Measurements from ENCODE around the gene CARM1. TPM values are rescaled to one million over a fixed set of nuclear protein-coding genes. Genes with fewer than 3 reads are reported as not detected.
A peak's percentile ranks its signal among the peaks of the same experiment; 100 is the strongest.

The CARM1 gene
- total RNA-seq, 1 donor from 2014 or later: 37.1 TPM

DNA sequence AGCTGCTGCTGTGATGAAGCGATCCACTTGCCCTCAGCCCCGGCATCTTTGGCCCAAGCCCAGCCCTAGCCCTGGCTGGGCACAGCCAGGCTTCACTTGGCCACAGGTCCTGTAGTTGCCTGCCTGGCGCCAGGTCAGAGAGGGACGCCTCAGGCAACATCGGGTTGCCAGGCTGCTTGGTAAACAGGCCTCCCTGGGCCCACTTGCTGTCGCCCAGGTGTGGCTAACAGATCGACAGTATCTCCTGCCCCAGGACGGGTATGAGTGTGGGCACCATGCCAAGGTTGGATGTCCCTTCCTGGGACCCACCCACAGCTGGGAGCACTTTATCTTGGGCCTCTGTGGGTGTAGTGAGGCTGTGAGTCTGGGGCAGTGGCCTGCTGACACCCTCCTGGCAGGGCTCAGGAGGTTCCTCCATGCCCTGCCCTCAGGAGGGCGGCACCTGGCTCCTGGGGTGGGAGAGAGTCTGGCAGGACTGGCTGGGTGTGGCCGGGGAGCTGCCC is 27.8 kb downstream of the CARM1 start:
- peak; percentile 75 for DNase-seq (ENCODE audit: low read depth)

DNA sequence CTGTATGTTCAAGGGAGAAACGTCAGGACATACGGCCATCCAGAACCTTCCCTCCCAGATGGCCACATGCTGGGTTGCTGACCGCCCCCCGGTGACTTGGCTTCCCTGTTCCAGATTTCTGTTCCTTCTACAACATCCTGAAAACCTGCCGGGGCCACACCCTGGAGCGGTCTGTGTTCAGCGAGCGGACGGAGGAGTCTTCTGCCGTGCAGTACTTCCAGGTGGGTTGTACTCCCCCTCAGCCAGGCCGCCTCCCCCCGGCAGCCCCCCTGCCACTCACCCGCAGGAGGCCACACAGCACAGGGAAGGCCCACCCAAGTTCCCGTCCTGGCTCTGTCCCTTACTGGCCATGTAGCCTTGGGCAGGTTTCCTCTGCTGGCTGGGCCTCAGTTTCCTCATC is 36.6 kb downstream of the CARM1 start:
- no peak for DNase-seq (ENCODE audit: low read depth)

DNA sequence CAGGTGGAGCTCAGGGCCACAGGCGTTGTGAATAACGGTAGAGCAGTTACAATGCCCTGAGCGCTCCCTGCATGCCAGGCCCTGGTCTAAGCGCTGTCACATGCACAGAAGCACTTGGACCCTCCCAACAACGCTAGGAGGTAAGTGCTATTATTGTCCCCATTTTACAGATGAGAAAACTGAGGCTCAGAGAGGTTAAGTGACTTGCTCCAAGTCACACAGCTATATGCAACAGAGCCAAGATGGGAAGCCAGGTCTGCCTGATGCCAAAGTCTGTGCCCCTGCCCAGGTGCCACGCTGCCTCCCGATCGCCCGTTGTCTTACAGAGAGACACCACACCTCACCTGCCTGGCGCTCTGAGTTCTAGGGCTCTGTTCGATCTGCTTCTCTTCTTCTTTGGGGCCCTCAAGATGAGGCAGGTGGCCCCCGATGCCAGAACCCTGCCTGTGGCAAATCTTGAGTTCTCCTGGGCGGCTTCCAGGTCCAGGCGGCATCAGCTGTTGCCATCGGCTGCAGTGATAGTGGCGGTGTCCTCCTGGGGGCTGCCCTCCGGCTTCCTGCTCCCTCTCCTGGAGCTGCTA is 37.1 kb downstream of the CARM1 start:
- DNase-seq (ENCODE audit: low read depth): no peak

DNA sequence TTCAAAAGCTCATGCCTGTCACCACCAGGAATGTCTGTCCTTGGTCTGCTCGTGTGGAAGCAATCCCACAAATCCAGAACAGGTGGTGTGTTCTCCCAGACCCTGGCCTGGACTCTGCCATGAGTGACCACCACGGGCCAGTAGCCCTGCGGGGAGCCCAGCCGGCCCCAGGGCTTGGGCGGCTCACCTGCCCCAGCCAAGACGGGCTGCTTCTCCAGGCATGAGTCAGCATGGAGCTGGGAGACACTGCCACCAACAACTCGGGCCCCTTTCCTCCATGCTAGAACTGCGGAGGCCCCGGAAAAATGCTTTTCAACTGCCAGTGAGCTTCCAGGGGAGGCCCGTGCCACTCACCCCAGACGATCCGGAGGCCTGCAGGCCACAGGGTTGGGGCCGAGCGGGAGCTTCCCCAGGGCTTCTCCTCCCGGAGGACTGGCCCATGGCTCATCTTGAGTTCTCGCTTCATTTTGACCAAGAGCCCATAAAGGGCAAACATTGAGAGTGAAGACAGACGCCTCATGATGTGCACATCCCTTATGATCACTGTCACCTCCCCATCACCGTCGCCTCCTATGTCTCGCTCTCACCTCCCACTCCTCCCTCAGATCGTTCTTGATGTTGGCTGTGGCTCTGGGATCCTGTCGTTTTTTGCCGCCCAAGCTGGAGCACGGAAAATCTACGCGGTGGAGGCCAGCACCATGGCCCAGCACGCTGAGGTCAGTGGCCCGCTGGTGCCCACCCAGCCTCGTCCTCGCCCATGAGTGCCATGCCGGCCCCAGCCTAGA is 40.4 kb downstream of the CARM1 start:
- DNase-seq (ENCODE audit: low read depth): peak; percentile 97

DNA sequence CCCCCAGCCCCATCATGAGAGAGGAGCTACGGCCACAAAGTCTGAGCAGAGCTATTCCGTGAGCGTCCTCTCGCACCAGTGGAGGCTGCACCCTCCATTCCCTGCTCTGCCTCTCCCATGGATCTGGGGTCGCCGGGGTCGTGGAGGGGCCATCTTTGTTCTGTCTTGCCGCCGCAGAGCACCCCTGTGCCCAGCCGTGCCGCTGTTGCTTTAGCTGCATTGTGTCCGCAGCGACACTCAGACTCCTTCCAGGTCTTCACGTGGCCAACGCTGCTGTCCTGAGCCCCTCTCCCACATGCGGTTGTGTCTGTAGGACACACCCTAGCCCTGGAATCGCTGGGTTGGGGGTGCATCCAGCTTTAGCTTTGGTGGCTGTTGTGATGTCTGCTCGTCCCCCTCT is 41.3 kb downstream of the CARM1 start:
- no peak for DNase-seq (ENCODE audit: low read depth)

DNA sequence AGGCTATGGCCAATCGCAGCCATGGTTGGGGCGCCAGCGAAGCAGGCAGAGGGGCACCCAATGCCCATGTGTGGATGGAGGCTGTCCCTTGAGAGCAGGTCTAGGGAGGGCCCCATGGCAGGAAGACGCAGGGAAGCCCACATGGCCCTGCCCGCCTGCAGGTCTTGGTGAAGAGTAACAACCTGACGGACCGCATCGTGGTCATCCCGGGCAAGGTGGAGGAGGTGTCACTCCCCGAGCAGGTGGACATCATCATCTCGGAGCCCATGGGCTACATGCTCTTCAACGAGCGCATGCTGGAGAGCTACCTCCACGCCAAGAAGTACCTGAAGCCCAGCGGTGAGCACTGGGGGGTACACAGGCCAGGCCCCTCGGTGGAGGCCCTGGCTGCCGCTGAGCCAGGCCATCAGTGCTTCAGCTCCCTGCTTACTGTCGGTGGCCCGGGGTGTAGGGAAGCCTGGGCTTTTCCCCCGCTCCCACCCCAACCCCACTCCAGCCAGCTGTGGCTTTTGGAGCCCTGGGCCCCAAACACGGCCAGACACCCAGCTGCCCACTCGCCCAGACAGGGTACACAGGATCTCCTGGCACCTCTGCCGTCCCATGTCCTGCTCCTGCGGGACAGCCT is 42.5 kb downstream of the CARM1 start:
- no peak for DNase-seq (ENCODE audit: low read depth)

DNA sequence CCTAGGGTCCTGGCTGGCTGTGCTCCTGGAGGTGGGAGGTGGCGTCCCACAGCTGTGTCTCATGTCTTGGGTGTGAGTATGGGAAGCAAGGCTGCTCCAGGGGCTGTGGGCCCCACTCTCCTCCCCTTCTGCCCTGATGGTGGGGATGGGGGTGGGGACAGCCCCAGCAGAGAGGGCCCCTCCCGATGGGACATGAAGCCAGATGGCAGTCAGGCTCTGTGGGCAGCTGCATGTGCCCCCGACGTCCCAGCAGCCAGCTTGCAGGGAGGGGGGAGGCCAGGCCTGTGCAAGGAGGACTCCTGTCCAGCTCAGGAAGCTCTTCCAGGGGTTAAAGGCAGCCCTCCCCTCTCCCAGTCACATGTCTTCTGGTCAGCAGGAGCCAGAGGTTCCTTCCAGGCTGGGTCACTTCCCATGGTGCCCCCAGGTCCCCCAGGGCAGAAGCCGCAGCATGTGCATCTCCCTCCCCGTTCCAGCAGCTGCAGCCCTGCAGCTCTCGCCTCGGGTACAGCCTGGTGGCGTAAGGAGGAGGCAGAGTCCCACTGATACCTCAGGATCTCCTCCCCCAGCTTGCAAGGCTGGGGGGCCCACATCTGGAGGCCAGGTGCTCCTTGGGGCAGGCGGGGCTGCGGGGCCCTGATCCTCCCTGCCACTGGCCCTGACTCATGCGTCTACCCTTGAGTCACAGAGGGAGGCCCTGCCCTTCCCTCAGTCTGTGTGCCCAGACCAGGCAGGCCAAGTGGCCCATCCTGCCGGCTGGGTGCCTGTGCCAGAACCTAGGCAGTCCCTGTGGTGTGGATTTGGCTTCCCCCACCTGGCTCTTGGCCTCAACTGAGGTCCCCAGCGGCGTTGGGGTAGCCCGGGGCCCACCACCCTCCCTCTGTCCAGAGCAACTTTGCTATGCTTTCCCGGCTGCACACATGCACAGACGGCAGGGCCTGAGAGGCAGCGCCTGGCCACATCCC is 44.1 kb downstream of the CARM1 start:
- DNase-seq (ENCODE audit: low read depth): peak; percentile 87

DNA sequence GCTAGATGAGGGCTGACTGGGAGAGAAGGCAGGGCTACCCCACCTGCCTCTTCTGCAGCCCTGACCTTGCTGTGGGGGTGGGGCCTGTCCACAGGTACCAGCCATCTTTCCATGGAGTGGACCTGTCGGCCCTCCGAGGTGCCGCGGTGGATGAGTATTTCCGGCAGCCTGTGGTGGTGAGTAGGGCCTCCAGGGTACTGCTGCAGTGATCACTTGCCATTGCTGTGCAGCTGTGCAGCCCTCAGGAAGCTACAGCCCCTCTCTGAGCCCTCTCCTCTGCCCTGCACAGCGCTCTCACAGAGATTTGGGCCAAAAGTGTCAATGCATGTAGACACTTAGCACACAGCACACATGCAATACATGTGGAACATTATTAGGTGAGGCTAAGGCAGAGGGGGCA is 45.2 kb downstream of the CARM1 start:
- DNase-seq (ENCODE audit: low read depth): no peak

DNA sequence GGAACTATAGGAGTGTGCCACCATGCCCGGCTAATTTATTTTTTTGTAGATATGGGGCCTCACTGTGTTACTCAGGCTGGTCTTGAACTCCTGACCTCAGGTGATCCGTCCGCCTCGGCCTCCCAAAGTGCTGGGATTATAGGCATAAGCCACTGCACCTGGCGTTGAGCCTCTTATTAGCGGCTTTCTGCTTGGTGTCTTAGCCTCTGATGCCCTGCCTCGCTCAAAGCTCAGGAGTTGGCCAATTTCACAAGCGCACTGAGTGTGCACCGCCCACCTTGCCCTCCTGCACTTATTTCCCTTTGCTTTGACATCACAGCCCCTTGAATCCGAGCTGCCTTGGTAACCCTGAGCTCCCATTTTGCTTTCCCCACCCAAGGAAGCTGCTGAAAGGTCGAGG is 47.0 kb downstream of the CARM1 start:
- DNase-seq (ENCODE audit: low read depth): no peak

DNA sequence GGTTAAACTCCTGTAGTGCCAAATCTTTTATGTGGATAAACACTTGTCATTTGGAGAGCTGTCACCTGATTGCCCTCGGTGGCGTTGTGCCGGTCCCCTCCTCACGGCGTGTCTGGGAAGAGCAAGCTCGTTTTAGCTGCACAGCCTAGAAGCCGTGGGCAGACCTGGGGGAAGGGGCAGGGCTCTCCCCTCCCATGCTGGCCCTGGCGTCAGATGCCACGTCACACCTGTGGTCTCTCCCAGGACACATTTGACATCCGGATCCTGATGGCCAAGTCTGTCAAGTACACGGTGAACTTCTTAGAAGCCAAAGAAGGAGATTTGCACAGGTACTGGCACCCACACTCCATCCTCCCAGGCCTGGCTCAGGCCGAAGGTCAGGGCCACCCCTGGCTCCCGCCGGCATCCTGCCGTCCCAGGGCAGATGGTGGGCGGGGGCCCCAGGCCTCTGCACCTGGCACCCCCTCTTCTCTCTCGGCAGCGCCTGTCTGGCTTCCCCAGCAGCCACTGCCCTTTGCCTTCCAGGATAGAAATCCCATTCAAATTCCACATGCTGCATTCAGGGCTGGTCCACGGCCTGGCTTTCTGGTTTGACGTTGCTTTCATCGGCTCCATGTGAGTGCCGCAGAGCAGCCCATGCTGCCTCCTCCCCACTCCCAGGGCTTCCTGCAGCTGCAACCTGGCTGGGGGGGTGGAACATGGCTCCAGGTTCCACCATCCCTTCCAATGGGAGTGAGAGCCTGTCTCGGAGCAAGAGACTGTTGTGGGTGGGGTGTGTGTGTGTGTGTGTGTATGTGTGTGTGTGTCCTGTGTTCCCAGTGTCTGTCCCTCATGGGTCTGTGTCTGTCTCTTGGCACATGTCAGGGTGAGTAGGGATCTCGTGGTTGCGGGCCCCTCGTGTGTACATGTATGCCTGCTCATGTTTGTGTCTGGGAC is 48.3 kb downstream of the CARM1 start:
- no peak for DNase-seq (ENCODE audit: low read depth)

DNA sequence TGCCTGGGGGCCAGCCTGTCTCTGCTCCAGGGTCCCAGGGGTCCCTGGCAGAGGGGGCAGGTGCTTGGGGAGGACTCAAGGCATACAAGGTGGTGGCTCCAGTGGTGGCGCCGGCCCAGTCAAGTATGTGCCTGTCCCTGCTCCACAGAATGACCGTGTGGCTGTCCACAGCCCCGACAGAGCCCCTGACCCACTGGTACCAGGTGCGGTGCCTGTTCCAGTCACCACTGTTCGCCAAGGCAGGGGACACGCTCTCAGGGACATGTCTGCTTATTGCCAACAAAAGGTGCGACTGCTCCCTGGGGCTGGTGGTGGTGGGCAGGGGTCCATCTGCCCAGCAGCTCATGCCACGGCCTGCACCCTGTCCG is 48.9 kb downstream of the CARM1 start:
- no peak for DNase-seq (ENCODE audit: low read depth)

DNA sequence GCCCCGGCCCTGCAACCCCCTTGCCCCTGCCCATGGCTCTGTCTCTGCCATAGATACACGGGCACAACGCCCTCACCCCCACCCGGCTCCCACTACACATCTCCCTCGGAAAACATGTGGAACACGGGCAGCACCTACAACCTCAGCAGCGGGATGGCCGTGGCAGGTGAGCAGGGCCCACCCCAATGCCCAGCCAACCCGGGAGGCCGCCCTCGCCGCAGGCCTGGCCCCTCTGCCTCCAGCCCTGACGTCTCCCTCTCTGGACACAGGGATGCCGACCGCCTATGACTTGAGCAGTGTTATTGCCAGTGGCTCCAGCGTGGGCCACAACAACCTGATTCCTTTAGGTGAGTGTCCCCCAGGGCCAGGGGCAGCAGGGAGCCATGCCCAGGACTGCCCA is 49.4 kb downstream of the CARM1 start:
- DNase-seq (ENCODE audit: low read depth): no peak

DNA sequence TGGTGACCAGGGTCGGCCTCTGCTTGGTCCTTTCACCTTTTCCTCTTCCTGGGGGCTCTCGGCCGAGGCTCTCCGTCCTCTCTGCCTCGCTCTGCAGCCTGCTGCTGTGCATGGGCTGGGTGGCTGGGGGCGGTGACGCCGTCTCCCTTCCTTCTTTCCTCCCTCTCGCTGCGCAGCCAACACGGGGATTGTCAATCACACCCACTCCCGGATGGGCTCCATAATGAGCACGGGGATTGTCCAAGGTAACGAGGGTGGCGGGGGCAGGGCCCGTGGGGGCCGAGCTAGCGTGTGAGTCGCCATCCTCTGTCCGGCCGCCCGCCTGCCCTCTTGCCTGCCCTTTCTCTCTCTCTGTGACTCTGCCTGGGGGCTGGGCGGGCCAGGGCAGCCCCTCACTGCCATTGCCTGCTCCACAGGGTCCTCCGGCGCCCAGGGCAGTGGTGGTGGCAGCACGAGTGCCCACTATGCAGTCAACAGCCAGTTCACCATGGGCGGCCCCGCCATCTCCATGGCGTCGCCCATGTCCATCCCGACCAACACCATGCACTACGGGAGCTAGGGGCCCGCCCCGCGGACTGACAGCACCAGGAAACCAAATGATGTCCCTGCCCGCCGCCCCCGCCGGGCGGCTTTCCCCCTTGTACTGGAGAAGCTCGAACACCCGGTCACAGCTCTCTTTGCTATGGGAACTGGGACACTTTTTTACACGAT is 50.0 kb downstream of the CARM1 start:
- no peak for DNase-seq (ENCODE audit: low read depth)

DNA sequence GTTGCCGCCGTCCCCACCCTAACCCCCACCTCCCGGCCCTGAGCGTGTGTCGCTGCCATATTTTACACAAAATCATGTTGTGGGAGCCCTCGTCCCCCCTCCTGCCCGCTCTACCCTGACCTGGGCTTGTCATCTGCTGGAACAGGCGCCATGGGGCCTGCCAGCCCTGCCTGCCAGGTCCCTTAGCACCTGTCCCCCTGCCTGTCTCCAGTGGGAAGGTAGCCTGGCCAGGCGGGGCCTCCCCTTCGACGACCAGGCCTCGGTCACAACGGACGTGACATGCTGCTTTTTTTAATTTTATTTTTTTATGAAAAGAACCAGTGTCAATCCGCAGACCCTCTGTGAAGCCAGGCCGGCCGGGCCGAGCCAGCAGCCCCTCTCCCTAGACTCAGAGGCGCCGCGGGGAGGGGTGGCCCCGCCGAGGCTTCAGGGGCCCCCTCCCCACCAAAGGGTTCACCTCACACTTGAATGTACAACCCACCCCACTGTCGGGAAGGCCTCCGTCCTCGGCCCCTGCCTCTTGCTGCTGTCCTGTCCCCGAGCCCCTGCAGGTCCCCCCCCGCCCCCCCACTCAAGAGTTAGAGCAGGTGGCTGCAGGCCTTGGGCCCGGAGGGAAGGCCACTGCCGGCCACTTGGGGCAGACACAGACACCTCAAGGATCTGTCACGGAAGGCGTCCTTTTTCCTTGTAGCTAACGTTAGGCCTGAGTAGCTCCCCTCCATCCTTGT is 50.7 kb downstream of the CARM1 start:
- DNase-seq (ENCODE audit: low read depth): no peak

DNA sequence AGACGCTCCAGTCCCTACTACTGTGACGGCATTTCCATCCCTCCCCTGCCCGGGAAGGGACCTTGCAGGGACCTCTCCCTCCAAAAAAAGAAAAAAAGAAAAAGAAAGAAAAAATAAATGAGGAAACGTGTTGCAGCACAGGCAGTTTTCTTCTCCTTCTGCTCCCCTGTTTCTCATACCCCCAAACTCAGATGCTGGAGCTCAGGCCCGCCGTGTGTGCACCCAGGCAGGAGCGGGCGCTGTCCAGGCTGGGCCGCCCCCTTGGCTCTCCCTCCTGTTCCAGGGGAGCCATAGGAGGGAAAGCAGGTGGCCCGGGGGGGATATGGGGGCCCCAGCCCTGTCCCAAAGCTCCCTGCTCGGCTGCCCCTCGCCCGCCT is 51.3 kb downstream of the CARM1 start:
- no peak for DNase-seq (ENCODE audit: low read depth)

DNA sequence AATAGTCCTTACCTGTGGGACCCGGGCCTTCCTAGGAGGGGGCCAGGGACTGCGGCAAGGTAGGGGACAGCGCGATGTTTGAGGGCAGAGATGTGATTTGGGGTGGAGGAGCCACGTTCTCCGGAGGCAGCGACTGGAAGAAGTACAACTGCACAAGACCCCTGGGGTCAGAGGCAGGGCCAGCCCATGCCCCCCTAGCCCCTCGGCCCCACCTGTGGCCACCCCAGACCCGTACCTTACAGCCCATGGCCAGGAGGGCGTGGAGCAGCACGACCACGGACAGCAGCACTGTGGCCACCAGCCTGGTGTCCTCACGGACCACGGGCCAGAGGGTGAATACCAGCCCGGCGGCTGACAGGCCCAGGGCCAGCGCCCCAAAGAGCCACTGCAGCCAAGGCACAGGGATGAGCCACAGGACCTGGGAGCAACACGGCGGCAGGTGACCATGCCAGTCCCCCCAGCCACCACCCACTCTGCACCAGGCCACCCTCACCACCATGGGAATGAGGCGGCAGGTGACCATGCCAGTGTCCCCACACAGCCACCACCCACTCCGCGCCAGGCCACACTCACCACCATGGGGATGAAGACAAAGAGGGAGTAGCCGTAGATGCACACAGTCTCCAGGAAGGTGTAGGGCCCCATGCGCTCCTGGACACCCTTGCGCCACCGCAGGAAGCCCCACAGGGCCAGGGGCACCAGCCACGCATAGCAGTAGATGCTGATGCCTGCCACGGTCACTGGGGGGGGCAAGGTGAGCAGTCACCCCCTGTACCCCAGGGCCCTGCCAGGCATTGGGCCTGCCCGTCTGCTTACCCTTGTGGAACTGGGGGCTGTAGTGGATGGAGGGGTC is 52.1 kb downstream of the CARM1 start:
- no peak for DNase-seq (ENCODE audit: low read depth)

DNA sequence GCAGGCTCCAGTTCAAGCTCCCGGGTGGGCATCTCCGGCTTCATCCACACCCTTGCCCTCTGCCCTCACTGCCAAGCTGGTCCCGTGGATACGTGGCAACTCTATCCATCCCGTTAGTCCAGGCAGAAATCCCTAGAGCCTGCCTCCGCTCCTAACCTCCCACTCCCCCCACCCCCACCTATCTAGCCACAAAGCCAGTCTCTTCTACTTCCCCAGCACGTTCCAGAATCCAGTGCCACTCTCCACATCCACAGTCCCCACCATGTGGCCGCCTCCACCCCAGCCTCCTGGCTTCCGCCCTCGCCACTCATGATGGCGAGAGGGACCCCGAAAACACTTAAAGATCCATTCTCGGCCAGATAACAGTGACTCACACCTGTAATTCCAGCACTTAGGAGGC is 53.2 kb downstream of the CARM1 start:
- no peak for DNase-seq (ENCODE audit: low read depth)

Measured in myocyte (in vitro differentiated cells).